Smooth muscle cell of the coronary artery (primary cell): Measurements from ENCODE around the gene FIBIN. TPM values are rescaled to one million over a fixed set of nuclear protein-coding genes. Genes with fewer than 3 reads are reported as not detected.

ENCODE experiments used
- total RNA-seq: library from RNA; depleted of rRNA; stranded (reverse); fragments of >200 nt; gene quantifications from 2 replicates; pipeline ENCODE4 v1.2.3, GENCODE V29; 2014; ENCODE audit warnings: low replicate concordance

FIBIN gene
- 36.9 and 61.7 TPM in 2 replicates for total RNA-seq

GRCh38 chr11:26993965-26994457, at the start of gene FIBIN:
Gene FIBIN, plus strand, starts transcription at chr11:26994112. Its CDS starts 415 bp downstream, at chr11:26994527.

DNA sequence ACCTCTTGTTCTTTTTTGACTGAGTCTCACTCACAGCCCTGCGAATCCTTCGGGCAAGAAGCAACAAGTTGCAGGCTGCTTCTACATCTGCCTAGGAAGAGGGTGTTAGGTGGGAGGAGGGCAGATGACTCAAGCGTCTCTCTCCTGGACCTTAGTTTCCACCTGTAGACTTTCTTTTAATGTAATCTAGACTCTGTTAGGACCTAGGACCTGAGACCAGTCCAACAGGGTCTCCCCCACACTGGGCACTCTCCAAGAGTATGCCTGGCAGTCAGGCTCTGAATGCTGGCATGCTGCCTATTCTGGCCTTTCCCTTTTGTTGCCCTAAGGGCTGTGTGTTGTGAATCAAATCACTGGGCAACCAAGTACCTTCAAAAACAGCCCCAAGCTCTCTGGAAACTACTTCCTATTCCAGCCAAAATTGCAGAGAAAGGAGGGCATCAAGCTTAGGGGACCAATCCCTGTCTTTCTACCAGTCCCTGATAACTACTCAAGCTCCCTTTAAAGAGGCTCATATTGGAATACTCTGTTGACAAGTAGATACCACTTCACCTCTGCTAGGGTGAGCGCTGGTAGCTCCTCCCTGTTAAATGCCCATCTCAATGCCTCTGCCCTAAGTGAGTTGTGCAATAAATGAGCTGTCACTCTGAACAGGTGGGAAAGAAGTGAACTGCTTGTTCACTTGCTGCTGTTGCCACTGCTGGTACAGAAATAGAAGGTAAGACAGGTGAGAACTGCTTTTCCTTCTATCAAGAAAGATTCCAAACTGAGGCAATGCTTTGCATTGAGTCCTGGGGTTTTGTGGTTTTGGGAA, 46.6 kb downstream of the FIBIN start, which contains the start of gene BBOX1:
Gene BBOX1, plus strand, starts transcription at position 514 of the 814 bp plus-strand sequence. CDS start 14,616 bp downstream, outside the sequence.

Other genes starting within 250 kb of the FIBIN start
- gene BBOX1, start 46.7 kb downstream of the FIBIN start, total RNA-seq: not detected in 2 replicates